NCI-H2107 treated with DMSO at 0.1 percent for 48 hours (cell line): Measurements from ENCODE around the gene KIF26A.

Experiments used
- DNase-seq: peaks from one replicate; lab custom pipeline; 2025; ENCODE audit not compliant: unreplicated experiment; lab: John Stamatoyannopoulos, UW

The KIF26A gene

DNA sequence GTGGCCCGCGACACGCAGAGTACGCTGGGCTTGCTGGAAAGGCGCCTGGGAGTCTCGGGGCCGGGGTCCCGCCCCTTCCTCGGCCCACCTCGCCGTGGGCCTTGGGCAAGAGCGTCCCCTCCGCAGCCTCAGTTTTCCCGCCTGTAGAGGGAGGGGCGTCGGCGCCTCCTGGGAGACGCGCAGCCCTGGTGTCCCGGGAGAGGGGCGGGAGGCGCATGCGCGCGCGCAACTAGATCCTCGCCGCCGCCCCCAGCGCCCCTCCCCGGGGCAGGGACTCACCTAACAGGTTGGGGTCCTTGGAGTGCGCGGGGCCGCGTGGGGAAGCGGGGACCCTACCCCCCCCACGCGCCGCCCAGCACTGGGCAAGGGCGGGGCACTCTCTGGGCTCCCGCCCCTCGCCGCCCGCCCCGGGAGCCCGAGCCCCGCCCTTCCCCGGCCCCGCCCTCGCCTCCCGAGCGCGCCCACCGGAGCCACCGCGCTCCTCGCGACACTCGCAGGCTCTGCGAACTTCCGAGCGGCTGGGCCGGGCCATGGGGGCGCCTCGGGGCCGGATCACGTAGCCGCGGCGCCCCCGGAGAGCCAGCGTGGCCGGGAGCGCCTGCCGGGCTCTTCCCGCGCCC lies at the start of gene KIF26A:
Gene KIF26A (plus strand): TSS at position 490 of the 620 bp plus-strand sequence. CDS start 136 bp downstream, outside the sequence.
- no peak for DNase-seq

DNA sequence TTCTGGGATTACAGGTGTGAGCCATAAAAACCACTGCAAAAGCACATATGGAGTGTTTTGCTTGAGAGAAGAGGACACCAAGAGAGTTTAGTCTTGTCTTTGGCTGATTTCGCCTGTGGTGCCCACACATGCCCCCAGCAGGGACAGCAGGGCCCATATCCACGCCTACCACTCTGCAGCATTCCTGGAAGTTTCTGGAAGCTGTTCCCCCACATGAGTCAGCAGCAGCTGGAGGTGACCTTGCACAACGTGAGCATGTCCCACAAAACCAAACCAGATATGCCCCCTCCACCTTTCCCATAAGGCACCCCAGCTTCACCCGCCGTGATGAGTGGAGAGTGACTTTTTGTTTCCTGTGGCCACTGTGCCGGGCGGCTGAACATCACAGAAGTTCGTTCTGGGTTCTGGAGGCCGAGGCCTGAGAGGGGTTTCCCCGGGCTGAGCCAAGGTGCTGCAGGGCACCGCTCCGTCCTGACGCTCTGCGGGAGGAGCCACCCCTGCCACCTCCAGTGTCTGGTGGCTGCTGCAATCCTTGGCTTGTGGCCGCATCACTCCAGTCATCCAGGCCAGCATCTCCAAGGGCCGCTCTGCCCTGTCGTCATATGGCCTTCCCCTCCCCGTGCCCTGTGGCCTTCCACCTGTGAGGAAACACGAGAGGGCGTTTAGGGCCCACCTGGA lies 48.2 kb upstream of the KIF26A start:
- no peak for DNase-seq

DNA sequence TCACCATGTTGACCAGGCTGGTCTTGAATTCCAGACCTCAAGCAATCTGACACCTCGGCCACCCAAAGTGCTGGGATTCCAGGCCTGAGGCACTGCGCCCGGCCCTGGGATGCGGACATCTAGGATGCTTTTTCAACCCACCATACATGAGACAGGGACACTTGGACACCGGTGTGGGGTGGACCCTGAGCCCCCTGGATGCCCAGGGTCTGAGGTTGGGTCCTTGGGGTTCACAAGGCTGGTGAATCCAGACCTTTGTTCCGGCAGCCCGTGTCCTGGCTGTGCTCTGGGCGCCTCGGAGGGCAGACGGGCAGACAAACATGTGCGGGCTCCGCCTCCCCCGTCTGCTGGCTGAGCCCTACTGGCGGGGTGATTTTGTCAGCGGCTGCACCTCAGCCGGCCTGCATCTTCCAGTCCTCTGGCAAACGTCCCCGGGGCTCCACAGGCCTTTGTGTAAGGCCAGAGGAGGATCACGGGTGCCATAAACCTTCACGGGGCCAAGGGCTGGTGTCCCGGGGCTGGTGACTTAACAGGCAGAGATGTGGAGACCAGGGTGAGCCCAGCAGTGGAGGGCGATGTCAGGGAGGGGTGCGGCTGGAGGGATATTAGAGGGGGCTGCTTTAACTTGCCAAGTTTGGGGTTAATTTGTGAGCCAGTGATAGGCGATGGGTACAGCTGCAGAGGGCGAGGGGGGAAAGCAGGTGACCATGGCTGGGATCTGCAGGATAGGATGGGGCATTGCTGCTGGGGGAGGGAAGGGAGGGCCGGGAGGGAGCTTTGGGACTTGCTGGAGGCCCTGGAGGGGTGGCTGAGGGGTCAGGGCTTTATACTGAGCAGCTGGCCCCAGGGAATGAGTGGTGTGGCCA lies 47.1 kb upstream of the KIF26A start:
- no peak for DNase-seq

GRCh38 chr14:104091927-104092771 lies 46.2 kb upstream of the KIF26A start:
- no peak for DNase-seq

- no peak for DNase-seq
Observed at GRCh38 chr14:104092931-104093365, 45.4 kb upstream of the KIF26A start.

DNA sequence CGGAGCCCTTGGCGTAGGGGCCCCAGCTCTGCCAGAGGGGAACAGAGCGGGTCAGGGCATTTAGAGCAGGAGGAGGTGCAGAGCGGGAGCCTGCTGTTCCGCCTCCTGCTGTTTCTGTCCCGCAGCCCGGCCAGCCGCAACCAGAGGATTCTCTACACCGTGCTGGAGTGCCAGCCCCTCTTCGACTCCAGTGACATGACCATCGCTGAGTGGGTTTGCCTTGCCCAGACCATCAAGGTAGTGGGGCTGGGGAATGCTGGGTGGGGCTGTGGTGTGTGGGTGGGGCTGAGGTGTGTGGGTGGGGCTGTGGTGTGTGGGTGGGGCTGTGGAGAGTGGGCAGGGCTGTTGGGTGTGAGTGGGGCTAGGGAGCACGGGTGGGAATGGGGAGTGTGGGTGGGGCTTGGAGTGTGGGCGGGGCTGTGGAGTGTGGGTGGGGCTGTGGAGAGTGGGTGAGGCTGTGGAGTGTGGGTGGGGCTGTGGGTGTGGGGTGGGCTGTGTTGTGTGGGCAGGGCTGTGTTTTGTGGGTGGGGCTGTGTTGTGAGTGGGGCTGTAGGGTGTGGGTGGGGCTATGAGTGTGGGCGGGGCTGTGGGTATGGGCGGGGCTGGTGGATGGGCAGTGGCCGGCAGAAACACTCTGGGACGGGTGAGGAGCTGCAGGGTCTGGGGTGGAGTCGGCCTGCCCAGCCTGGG lies 44.9 kb upstream of the KIF26A start:
- no peak for DNase-seq

DNA sequence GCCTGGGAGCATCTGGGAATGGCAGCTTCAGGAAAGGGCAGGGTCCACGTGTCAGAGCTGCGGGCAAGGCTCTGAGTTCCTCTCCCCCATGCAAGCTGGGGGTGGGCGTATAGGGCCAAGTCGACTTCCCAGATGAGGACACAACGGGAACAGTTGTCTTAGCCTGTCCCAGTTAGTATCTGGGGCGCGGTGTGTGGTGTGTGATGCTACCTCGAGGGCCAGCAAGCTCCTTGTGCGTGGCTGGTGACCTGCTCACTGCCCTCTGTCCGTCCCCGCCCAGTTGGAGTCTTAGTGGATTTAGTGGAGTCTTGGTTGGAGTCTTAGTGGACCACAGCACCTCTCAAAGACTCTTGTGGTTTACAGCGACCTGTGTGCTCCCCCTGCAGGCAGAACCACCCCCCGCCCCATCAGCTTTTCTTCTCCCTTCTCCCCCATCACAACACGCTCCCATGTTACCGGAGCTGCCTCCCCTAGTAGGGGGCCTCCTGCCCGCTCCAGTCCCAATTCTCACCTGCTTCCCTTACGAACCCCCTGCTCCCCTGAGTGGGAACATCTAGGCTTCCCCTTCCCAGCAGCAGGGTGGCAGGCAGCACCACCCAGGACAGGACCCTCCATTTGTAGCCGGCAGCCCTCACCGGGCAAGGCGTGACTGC lies 44.2 kb upstream of the KIF26A start:
- no peak for DNase-seq

DNA sequence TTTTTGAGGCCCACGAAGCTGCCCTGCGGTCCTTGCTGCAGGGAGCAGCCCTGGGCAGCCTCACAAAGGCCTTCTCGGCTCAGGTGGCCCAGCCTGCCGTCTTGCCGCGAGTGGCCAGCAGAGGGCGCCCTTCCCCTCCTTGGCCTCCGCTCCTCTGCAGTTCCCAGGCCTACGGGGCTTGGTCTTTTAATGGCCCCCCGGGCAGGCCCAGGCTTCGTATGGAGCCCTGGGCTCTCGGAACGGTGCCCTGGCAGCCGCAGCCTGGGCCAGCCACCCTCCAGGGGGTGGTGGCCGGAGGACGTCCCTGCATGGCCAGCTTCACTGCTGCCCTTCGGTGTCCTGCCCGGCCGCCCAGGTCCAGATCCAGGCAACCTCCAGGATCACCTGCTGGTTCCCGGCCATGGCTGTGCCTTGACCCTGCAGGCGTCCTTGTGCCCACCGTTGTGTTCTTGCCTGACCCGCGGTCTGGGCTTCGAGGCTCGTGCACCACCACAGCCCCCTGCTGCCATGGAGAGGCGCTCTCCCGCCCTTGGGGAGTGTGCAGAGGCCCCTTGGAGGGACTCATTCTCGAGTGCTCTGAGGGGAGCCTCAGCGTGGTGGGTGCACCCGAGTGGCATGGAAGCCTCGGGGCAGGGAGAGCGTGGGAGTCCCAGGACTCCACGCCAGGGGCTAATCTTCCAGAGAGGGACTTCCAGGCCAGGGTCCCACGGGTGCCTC lies 43.5 kb upstream of the KIF26A start:
- no peak for DNase-seq

DNA sequence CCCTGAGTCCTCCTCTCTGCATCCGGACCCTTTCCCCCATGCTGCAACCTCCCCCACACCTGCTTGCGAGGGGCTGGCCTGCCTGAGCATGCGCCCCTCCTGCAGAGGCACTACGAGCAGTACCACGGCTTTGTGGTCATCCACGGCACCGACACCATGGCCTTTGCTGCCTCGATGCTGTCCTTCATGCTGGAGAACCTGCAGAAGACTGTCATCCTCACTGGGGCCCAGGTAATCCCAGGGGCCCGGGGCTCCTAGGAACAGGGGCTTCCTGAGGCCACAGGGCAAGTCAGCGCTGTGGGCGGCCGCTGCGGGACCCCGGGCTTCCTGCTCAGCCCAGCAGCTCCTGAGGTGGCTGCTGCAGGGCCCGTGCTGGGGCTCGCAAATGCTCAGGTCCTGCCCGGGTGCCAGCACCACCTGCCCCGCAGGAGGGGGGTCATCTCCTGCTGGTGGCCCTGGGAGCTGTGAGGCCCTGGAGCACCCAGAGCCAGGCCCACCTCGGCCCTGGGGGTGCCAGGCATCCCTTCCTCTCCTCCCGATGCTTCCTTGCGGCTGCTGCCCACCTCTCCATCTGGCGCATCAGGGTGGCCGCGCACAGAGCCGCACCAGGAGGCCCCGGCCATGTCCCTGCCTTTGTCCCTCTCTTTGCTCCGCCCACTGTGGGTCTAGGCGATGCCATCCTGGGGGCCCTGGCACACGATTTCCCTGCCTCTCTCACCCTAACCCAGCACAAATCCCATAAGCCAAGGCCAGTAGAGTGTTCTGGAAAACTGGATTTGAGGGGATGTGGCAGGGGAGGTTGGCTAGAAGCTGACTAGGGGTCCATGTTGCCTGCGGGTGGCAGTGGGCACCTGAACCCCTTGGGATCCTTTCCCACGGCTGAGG lies 42.7 kb upstream of the KIF26A start:
- DNase-seq, result no peak

DNA sequence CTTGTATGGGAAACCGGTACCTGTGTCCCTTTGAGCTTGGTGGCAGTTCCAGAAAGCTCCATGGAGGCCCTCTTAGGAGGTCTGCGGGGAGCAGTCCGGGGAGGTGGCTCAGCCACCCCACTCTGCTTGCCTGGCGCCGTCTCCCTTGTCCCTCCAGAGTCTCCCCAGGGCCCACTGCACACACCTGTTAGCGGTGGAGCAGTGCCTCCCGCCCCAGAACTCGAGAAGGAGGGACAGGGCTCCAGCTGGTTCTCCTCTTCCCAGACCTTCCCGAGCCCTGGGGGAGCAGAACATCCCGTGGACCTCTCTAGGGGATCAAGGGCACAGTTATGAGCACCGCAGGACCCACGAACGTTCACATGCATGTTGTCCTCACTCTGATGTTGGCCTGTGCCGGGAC lies 42.1 kb upstream of the KIF26A start:
- no peak for DNase-seq

GRCh38 chr14:104096751-104097700 lies 41.4 kb upstream of the KIF26A start:
- DNase-seq, result no peak

GRCh38 chr14:104098272-104099095 lies 39.9 kb upstream of the KIF26A start:
- no peak for DNase-seq

DNA sequence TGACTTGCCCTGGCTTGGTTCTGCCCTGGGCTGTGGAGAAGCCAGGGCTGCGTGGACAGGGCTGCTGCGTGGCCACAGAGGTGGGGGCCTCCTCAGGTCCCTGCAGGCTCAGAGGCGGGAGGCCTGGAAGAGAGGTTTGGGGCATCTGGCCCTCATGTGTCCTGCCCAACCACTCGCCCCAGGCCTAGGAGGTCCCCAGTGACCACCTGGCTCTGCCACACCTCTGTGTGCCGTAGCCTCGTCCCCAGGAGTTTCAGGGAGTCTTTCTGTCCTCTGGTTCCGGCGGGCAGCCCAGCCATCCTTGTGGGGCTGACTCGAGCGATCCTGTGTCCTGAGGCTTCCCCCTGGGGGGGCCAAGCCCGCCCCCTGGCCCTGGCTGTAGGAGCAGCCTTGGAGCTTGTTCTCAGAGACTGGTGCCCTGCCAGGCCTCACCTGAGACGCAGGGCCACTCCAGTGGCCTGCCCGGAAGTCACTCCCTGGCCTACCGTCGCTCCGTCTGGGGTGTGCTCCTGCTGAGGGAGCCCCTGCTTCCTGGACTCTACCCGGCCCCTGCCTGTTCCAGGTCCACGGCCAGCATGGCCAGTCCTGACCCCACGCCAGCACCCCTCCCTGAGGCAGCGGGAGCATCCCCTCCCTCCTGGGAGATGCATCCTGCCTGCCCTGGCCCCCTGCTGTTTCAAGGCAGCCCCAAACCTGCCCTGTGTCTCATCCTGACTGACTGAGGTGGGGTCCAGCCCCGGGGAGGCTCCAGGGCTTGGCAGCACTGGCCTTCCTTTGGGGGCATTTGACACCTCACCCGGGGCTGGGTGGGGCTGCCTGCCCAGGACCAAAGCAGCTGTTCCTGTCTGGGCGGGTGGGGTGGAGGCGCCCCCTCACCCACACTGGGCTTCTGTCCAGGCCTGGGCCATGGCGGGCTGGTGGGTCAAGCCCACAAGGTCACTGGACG lies 39.0 kb upstream of the KIF26A start:
- no peak for DNase-seq

GRCh38 chr14:104100171-104101085 lies 38.0 kb upstream of the KIF26A start:
- DNase-seq, result no peak
